ENCODE results near the gene TMEM14A.

- TF ChIP-seq POLR2A (IDR thresholded peaks at IDR 0.05) (no peak), CTCF (IDR thresholded peaks at IDR 0.05) (no peak)
Observed at GRCh38 chr6:52734072-52734471, 63.2 kb downstream of the TMEM14A start.
